HK-2 (cell line): ENCODE results near the gene CD160.
"Not testable (repeated sequence)": the region's sequence is repeated elsewhere in the genome, so short reads cannot be mapped to it uniquely, and the experiment has no call there.

Source experiments
- DNase-seq: peaks from one replicate; pipeline ENCODE4 v3.0.0-alpha.2; 2018; ENCODE audit not compliant: unreplicated experiment

CD160 gene

GRCh38 chr1:145710291-145711027 is 8.8 kb upstream of the CD160 start:
- no peak for DNase-seq

- peak; percentile 72 for DNase-seq
Observed at GRCh38 chr1:145711213-145711651, 8.1 kb upstream of the CD160 start.

GRCh38 chr1:145714524-145715111 is 4.7 kb upstream of the CD160 start:
- no peak for DNase-seq

- no peak for DNase-seq
Observed at GRCh38 chr1:145716641-145717345, 2.5 kb upstream of the CD160 start.

GRCh38 chr1:145717833-145718232 is 1.5 kb upstream of the CD160 start:
- no peak for DNase-seq

- DNase-seq: not testable (repeated sequence)
Observed at GRCh38 chr1:145718465-145718864, 834 bp upstream of the CD160 start.

- DNase-seq: peak; percentile 73
Observed at GRCh38 chr1:145720556-145720877, 1.2 kb downstream of the CD160 start.

- peak; percentile 88 for DNase-seq
Observed at GRCh38 chr1:145720878-145721671, 1.8 kb downstream of the CD160 start.

GRCh38 chr1:145726193-145726592 is 6.9 kb downstream of the CD160 start:
- not testable (repeated sequence) for DNase-seq

- no peak for DNase-seq
Observed at GRCh38 chr1:145729196-145729595, 9.9 kb downstream of the CD160 start.

GRCh38 chr1:145729666-145730436 is 10.6 kb downstream of the CD160 start:
- no peak for DNase-seq

- no peak for DNase-seq
Observed at GRCh38 chr1:145730467-145730866, 11.2 kb downstream of the CD160 start.

- no peak for DNase-seq
Observed at GRCh38 chr1:145730900-145731299, 11.6 kb downstream of the CD160 start.

GRCh38 chr1:145736191-145736590 is 16.9 kb downstream of the CD160 start:
- no peak for DNase-seq

- DNase-seq: no peak
Observed at GRCh38 chr1:145740269-145740668, 21.0 kb downstream of the CD160 start.

GRCh38 chr1:145747398-145748247 is 28.3 kb downstream of the CD160 start:
- no peak for DNase-seq

GRCh38 chr1:145750426-145750825 is 31.1 kb downstream of the CD160 start:
- DNase-seq: no peak

- DNase-seq: no peak
Observed at GRCh38 chr1:145751491-145752037, 32.3 kb downstream of the CD160 start.

- no peak for DNase-seq
Observed at GRCh38 chr1:145757420-145757819, 38.1 kb downstream of the CD160 start.

GRCh38 chr1:145758116-145758515 is 38.8 kb downstream of the CD160 start:
- DNase-seq: no peak
